ENCODE data around the gene LARP1.

- TF ChIP-seq, protein P1, sequence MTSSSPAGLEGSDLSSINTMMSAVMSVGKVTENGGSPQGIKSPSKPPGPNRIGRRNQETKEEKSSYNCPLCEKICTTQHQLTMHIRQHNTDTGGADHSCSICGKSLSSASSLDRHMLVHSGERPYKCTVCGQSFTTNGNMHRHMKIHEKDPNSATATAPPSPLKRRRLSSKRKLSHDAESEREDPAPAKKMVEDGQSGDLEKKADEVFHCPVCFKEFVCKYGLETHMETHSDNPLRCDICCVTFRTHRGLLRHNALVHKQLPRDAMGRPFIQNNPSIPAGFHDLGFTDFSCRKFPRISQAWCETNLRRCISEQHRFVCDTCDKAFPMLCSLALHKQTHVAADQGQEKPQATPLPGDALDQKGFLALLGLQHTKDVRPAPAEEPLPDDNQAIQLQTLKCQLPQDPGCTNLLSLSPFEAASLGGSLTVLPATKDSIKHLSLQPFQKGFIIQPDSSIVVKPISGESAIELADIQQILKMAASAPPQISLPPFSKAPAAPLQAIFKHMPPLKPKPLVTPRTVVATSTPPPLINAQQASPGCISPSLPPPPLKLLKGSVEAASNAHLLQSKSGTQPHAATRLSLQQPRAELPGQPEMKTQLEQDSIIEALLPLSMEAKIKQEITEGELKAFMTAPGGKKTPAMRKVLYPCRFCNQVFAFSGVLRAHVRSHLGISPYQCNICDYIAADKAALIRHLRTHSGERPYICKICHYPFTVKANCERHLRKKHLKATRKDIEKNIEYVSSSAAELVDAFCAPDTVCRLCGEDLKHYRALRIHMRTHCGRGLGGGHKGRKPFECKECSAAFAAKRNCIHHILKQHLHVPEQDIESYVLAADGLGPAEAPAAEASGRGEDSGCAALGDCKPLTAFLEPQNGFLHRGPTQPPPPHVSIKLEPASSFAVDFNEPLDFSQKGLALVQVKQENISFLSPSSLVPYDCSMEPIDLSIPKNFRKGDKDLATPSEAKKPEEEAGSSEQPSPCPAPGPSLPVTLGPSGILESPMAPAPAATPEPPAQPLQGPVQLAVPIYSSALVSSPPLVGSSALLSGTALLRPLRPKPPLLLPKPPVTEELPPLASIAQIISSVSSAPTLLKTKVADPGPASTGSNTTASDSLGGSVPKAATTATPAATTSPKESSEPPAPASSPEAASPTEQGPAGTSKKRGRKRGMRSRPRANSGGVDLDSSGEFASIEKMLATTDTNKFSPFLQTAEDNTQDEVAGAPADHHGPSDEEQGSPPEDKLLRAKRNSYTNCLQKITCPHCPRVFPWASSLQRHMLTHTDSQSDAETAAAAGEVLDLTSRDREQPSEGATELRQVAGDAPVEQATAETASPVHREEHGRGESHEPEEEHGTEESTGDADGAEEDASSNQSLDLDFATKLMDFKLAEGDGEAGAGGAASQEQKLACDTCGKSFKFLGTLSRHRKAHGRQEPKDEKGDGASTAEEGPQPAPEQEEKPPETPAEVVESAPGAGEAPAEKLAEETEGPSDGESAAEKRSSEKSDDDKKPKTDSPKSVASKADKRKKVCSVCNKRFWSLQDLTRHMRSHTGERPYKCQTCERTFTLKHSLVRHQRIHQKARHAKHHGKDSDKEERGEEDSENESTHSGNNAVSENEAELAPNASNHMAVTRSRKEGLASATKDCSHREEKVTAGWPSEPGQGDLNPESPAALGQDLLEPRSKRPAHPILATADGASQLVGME (CRISPR knock-in tag; IDR thresholded peaks at IDR 0.05): no peak
- TF ChIP-seq, protein P2, sequence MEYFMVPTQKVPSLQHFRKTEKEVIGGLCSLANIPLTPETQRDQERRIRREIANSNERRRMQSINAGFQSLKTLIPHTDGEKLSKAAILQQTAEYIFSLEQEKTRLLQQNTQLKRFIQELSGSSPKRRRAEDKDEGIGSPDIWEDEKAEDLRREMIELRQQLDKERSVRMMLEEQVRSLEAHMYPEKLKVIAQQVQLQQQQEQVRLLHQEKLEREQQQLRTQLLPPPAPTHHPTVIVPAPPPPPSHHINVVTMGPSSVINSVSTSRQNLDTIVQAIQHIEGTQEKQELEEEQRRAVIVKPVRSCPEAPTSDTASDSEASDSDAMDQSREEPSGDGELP (CRISPR knock-in tag; IDR thresholded peaks at IDR 0.05; ENCODE audit: borderline replicate concordance): no peak
- TF ChIP-seq KAT7 (CRISPR knock-in tag; IDR thresholded peaks at IDR 0.05; ENCODE audit: borderline replicate concordance) (no peak), POLR2AphosphoS2 (IDR thresholded peaks at IDR 0.05; ENCODE audit: low read length) (no peak), GTF3C2 (IDR thresholded peaks at IDR 0.05; ENCODE audit: borderline replicate concordance, extremely low read depth, insufficient read length) (no peak), TAF1 (IDR thresholded peaks at IDR 0.05; ENCODE audit: control insufficient read depth, extremely low read depth, insufficient read depth, low read length, severe bottlenecking) (no peak), NFYB (IDR thresholded peaks at IDR 0.05; ENCODE audit: extremely low read depth, insufficient read length) (no peak), POLR2AphosphoS5 (IDR thresholded peaks at IDR 0.05; ENCODE audit: control insufficient read depth, insufficient read depth, low read depth, low read length) (no peak), MAX (CRISPR knock-in tag; IDR thresholded peaks at IDR 0.05) (no peak), ETV6 (IDR thresholded peaks at IDR 0.05; ENCODE audit: borderline replicate concordance in 1 of 2, low read depth in 2 of 2, low read length in 1 of 2) (no peak), ETV6 (CRISPR knock-in tag; IDR thresholded peaks at IDR 0.05; ENCODE audit: borderline replicate concordance) (no peak), ERF (CRISPR knock-in tag; IDR thresholded peaks at IDR 0.05) (no peak)
- TF ChIP-seq, protein P3, sequence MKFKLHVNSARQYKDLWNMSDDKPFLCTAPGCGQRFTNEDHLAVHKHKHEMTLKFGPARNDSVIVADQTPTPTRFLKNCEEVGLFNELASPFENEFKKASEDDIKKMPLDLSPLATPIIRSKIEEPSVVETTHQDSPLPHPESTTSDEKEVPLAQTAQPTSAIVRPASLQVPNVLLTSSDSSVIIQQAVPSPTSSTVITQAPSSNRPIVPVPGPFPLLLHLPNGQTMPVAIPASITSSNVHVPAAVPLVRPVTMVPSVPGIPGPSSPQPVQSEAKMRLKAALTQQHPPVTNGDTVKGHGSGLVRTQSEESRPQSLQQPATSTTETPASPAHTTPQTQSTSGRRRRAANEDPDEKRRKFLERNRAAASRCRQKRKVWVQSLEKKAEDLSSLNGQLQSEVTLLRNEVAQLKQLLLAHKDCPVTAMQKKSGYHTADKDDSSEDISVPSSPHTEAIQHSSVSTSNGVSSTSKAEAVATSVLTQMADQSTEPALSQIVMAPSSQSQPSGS (CRISPR knock-in tag; IDR thresholded peaks at IDR 0.05): no peak
- TF ChIP-seq, protein P4, sequence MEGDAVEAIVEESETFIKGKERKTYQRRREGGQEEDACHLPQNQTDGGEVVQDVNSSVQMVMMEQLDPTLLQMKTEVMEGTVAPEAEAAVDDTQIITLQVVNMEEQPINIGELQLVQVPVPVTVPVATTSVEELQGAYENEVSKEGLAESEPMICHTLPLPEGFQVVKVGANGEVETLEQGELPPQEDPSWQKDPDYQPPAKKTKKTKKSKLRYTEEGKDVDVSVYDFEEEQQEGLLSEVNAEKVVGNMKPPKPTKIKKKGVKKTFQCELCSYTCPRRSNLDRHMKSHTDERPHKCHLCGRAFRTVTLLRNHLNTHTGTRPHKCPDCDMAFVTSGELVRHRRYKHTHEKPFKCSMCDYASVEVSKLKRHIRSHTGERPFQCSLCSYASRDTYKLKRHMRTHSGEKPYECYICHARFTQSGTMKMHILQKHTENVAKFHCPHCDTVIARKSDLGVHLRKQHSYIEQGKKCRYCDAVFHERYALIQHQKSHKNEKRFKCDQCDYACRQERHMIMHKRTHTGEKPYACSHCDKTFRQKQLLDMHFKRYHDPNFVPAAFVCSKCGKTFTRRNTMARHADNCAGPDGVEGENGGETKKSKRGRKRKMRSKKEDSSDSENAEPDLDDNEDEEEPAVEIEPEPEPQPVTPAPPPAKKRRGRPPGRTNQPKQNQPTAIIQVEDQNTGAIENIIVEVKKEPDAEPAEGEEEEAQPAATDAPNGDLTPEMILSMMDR (IDR thresholded peaks at IDR 0.05 in 2 of 3, conservative IDR thresholded peaks at IDR 0.05 in 1 of 3; ENCODE audit: insufficient read depth in 2 of 3, low read depth in 1 of 3, low read length in 3 of 3): no peak
- TF ChIP-seq, protein P5, sequence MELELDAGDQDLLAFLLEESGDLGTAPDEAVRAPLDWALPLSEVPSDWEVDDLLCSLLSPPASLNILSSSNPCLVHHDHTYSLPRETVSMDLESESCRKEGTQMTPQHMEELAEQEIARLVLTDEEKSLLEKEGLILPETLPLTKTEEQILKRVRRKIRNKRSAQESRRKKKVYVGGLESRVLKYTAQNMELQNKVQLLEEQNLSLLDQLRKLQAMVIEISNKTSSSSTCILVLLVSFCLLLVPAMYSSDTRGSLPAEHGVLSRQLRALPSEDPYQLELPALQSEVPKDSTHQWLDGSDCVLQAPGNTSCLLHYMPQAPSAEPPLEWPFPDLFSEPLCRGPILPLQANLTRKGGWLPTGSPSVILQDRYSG (tag; conservative IDR thresholded peaks at IDR 0.05; ENCODE audit: low read depth): no peak
Measured at GRCh38 chr5:154732212-154732611, 23.0 kb upstream of the LARP1 start.
